ENCODE data around the gene GPRIN3. TPM values are rescaled to one million over a fixed set of nuclear protein-coding genes. Genes with fewer than 3 reads are reported as not detected.

GPRIN3 gene
- total and polyA plus RNA-seq, 2 experiments from 2014 or later = 0.74 to 3.2 TPM

- DNase-seq (ENCODE audit: low spot score) = no peak
- Histone ChIP-seq H4K20me1 (replicated peaks; ENCODE audit: insufficient read depth) (no peaks in the 10 kb centered on the region), H3K79me2 (replicated peaks; ENCODE audit: insufficient read depth) (no peaks in the 10 kb centered on the region), H3K4me1 (ENCODE audit: insufficient read depth) (no peaks in the 10 kb centered on the region), H3K27me3 (ENCODE audit: insufficient read depth) (no peaks in the 10 kb centered on the region), H3K4me3 (no peak overlapping the region), H3F3A (replicated peaks; ENCODE audit: low read depth) (no peaks in the 10 kb centered on the region), H3K4me2 (no peak overlapping the region), H2AFZ (no peak overlapping the region), H3K27ac (ENCODE audit: low read depth) (no peak overlapping the region), H3K9me2 (ENCODE audit: insufficient read depth) (no peaks in the 10 kb centered on the region; the same call in 1 of the 2 replicates), H3K36me3 (ENCODE audit: insufficient read depth) (no peaks in the 10 kb centered on the region)
- peaks cover 7% of the 10 kb centered on the region; the same call in 2 of the 3 replicates for H3K4me1 Mint-ChIP-seq
- TF ChIP-seq, protein P1, sequence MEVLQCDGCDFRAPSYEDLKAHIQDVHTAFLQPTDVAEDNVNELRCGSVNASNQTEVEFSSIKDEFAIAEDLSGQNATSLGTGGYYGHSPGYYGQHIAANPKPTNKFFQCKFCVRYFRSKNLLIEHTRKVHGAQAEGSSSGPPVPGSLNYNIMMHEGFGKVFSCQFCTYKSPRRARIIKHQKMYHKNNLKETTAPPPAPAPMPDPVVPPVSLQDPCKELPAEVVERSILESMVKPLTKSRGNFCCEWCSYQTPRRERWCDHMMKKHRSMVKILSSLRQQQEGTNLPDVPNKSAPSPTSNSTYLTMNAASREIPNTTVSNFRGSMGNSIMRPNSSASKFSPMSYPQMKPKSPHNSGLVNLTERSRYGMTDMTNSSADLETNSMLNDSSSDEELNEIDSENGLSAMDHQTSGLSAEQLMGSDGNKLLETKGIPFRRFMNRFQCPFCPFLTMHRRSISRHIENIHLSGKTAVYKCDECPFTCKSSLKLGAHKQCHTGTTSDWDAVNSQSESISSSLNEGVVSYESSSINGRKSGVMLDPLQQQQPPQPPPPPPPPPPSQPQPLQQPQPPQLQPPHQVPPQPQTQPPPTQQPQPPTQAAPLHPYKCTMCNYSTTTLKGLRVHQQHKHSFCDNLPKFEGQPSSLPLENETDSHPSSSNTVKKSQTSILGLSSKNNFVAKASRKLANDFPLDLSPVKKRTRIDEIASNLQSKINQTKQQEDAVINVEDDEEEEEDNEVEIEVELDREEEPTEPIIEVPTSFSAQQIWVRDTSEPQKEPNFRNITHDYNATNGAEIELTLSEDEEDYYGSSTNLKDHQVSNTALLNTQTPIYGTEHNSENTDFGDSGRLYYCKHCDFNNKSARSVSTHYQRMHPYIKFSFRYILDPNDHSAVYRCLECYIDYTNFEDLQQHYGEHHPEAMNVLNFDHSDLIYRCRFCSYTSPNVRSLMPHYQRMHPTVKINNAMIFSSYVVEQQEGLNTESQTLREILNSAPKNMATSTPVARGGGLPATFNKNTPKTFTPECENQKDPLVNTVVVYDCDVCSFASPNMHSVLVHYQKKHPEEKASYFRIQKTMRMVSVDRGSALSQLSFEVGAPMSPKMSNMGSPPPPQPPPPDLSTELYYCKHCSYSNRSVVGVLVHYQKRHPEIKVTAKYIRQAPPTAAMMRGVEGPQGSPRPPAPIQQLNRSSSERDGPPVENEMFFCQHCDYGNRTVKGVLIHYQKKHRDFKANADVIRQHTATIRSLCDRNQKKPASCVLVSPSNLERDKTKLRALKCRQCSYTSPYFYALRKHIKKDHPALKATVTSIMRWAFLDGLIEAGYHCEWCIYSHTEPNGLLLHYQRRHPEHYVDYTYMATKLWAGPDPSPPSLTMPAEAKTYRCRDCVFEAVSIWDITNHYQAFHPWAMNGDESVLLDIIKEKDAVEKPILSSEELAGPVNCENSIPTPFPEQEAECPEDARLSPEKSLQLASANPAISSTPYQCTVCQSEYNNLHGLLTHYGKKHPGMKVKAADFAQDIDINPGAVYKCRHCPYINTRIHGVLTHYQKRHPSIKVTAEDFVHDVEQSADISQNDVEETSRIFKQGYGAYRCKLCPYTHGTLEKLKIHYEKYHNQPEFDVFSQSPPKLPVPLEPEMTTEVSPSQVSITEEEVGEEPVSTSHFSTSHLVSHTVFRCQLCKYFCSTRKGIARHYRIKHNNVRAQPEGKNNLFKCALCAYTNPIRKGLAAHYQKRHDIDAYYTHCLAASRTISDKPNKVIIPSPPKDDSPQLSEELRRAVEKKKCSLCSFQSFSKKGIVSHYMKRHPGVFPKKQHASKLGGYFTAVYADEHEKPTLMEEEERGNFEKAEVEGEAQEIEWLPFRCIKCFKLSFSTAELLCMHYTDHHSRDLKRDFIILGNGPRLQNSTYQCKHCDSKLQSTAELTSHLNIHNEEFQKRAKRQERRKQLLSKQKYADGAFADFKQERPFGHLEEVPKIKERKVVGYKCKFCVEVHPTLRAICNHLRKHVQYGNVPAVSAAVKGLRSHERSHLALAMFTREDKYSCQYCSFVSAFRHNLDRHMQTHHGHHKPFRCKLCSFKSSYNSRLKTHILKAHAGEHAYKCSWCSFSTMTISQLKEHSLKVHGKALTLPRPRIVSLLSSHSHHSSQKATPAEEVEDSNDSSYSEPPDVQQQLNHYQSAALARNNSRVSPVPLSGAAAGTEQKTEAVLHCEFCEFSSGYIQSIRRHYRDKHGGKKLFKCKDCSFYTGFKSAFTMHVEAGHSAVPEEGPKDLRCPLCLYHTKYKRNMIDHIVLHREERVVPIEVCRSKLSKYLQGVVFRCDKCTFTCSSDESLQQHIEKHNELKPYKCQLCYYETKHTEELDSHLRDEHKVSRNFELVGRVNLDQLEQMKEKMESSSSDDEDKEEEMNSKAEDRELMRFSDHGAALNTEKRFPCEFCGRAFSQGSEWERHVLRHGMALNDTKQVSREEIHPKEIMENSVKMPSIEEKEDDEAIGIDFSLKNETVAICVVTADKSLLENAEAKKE (CRISPR knock-in tag; IDR thresholded peaks at IDR 0.05) = no peak
- TF ChIP-seq EZH2phosphoT487 (IDR thresholded peaks at IDR 0.05; ENCODE audit: unreplicated experiment) = no peak
- TF ChIP-seq CTCF (conservative IDR thresholded peaks at IDR 0.05; ENCODE audit: low read depth in 2 of 2) = no peak
- TF ChIP-seq ZNF114 (CRISPR knock-in tag; IDR thresholded peaks at IDR 0.05) = no peak
- TF ChIP-seq ETS1 (IDR thresholded peaks at IDR 0.05) = no peak
- no peak for TF ChIP-seq POLR2AphosphoS5 (IDR thresholded peaks at IDR 0.05; ENCODE audit: low read depth)
- TF ChIP-seq, protein P2, sequence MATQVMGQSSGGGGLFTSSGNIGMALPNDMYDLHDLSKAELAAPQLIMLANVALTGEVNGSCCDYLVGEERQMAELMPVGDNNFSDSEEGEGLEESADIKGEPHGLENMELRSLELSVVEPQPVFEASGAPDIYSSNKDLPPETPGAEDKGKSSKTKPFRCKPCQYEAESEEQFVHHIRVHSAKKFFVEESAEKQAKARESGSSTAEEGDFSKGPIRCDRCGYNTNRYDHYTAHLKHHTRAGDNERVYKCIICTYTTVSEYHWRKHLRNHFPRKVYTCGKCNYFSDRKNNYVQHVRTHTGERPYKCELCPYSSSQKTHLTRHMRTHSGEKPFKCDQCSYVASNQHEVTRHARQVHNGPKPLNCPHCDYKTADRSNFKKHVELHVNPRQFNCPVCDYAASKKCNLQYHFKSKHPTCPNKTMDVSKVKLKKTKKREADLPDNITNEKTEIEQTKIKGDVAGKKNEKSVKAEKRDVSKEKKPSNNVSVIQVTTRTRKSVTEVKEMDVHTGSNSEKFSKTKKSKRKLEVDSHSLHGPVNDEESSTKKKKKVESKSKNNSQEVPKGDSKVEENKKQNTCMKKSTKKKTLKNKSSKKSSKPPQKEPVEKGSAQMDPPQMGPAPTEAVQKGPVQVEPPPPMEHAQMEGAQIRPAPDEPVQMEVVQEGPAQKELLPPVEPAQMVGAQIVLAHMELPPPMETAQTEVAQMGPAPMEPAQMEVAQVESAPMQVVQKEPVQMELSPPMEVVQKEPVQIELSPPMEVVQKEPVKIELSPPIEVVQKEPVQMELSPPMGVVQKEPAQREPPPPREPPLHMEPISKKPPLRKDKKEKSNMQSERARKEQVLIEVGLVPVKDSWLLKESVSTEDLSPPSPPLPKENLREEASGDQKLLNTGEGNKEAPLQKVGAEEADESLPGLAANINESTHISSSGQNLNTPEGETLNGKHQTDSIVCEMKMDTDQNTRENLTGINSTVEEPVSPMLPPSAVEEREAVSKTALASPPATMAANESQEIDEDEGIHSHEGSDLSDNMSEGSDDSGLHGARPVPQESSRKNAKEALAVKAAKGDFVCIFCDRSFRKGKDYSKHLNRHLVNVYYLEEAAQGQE (IDR thresholded peaks at IDR 0.05; ENCODE audit: unreplicated experiment) = no peak
- no peaks in the 10 kb centered on the region for H3K36me3 Mint-ChIP-seq (ENCODE audit: low read depth)
- no peak overlapping the region for H3K4me3 Mint-ChIP-seq
- H3K27me3 Mint-ChIP-seq (ENCODE audit: insufficient read depth, low read depth, poor library complexity) = peaks cover 2% of the 10 kb centered on the region
- no peak for ATAC-seq
- H3K9me3 Mint-ChIP-seq = no peaks in the 10 kb centered on the region
- H3K27ac Mint-ChIP-seq = no peak overlapping the region
These were observed 40.2 kb downstream of the GPRIN3 start for GRCh38 chr4:89267392-89267791.

Data from GM23338 (cell line).